ENCODE results near the gene KIF17.

KIF17 gene

DNA sequence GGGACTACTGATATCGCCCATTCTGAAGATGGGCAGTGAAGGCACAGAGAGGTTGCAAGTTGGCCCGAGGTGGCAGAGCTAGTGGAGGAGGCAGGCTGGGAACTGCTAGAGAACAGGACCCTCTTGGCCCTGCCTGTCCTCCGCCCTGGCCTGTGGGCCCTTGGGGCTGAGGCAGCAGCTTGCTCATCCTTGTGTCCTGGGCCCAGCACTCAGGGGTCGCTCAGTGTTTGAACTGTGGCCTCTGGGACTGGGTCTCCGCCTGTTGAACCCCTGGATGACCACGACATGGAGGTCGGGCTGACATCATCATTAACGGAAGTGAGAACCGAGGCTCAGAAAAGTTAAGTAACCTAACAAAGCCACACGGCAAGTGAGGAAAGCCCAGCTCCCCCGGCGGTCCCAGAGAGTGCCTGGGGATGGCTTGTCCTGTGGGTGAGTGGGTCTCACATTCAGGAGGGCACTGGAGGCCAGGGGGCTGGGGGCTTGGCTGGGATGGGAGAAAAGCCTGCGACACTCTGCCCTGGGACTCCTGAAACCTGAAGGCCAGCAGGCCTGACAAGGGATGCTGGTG, 33.7 kb downstream of the KIF17 start:
- H2BK120ac ChIP-seq (ENCODE audit: low read depth, low read length): peak overlapping the region; percentile 16
- H2AK5ac ChIP-seq (ENCODE audit: low read depth, low read length): no peak overlapping the region
- DNase-seq (ENCODE audit: low spot score): no peak
- H3K9ac ChIP-seq (ENCODE audit: low read depth, low read length, poor library complexity): peak overlapping the region; percentile 12
- H3K27me3 ChIP-seq (ENCODE audit: control insufficient read depth in 3 of 3, insufficient read depth in 3 of 3, low read depth in 1 of 3, low read length in 3 of 3): no peaks in the 10 kb centered on the region
- peak overlapping the region; percentile 39 for H2AFZ ChIP-seq (ENCODE audit: low read length)
- H3K18ac ChIP-seq (ENCODE audit: low read length): no peak overlapping the region
- H3K4me1 ChIP-seq (ENCODE audit: control insufficient read depth in 2 of 2, insufficient read depth in 1 of 2, low read depth in 1 of 2, low read length in 2 of 2): no peaks in the 10 kb centered on the region
- no peak overlapping the region for H3K4me3 ChIP-seq (ENCODE audit: low read length in 2 of 2)
- no peak overlapping the region for H2BK12ac ChIP-seq (ENCODE audit: low read length)
- peaks cover 0 to 2% of the 10 kb centered on the region in 2 donors for H3K9me3 ChIP-seq (replicated peaks in 1 of 2; ENCODE audit: control insufficient read depth in 2 of 2, insufficient read depth in 1 of 2, low read depth in 1 of 2, low read length in 2 of 2)
- H4K91ac ChIP-seq (ENCODE audit: low read depth, low read length, poor library complexity): no peak overlapping the region
- H3K4me2 ChIP-seq (ENCODE audit: insufficient read depth, low read length, poor library complexity, severe bottlenecking): no peak overlapping the region
- H3K36me3 ChIP-seq (replicated peaks in 1 of 2; ENCODE audit: control insufficient read depth in 2 of 2, insufficient read depth in 2 of 2, low read length in 2 of 2): peaks cover 0 to 5% of the 10 kb centered on the region in 2 donors
- H3K27ac ChIP-seq (replicated peaks; ENCODE audit: low read length): no peak overlapping the region
- WGBS, 2 donors (ENCODE audit: extremely low coverage in 2 of 2, insufficient read length in 2 of 2, insufficient replicate concordance in 1 of 2): no CpG with 5 or more reads among the region's 13 CpGs
- no peaks in the 10 kb centered on the region for H3K79me1 ChIP-seq (ENCODE audit: low read depth, low read length)
- H3K23ac ChIP-seq (ENCODE audit: low read depth, low read length, poor library complexity): peak overlapping the region; percentile 73
- H4K8ac ChIP-seq (ENCODE audit: low read depth, low read length): no peak overlapping the region
- no peak overlapping the region for H3K4ac ChIP-seq (ENCODE audit: low read length)
- H3K14ac ChIP-seq (ENCODE audit: low read length): no peak overlapping the region
- H2BK5ac ChIP-seq (ENCODE audit: low read length): peak overlapping the region; percentile 82
- H2BK15ac ChIP-seq (ENCODE audit: low read length): no peak overlapping the region

GRCh38 chr1:20683614-20684013, 34.2 kb downstream of the KIF17 start:
- Histone ChIP-seq H3K18ac (ENCODE audit: low read length) (no peak overlapping the region), H3K9ac (ENCODE audit: low read depth, low read length, poor library complexity) (no peak overlapping the region), H3K4me3 (ENCODE audit: low read length in 2 of 2) (no peak overlapping the region)

GRCh38 chr1:20682571-20683236, 35.1 kb downstream of the KIF17 start:
- Histone ChIP-seq H4K91ac (ENCODE audit: low read depth, low read length, poor library complexity) (no peak overlapping the region), H3K4ac (ENCODE audit: low read length) (no peak overlapping the region), H3K4me3 (ENCODE audit: low read length in 2 of 2) (no peak overlapping the region), H2BK120ac (ENCODE audit: low read depth, low read length) (no peak overlapping the region), H3K27me3 (ENCODE audit: control insufficient read depth in 3 of 3, insufficient read depth in 3 of 3, low read depth in 1 of 3, low read length in 3 of 3) (no peaks in the 10 kb centered on the region), H3K23ac (ENCODE audit: low read depth, low read length, poor library complexity) (peak overlapping the region; percentile 97), H3K36me3 (replicated peaks in 1 of 2; ENCODE audit: control insufficient read depth in 2 of 2, insufficient read depth in 2 of 2, low read length in 2 of 2) (peaks cover 0 to 3% of the 10 kb centered on the region in 2 donors), H3K18ac (ENCODE audit: low read length) (no peak overlapping the region), H3K9ac (ENCODE audit: low read depth, low read length, poor library complexity) (no peak overlapping the region), H2BK12ac (ENCODE audit: low read length) (no peak overlapping the region), H3K27ac (replicated peaks; ENCODE audit: low read length) (no peak overlapping the region), H2BK5ac (ENCODE audit: low read length) (no peak overlapping the region), H3K4me2 (ENCODE audit: insufficient read depth, low read length, poor library complexity, severe bottlenecking) (no peak overlapping the region), H2AFZ (ENCODE audit: low read length) (no peak overlapping the region), H3K9me3 (replicated peaks in 1 of 2; ENCODE audit: control insufficient read depth in 2 of 2, insufficient read depth in 1 of 2, low read depth in 1 of 2, low read length in 2 of 2) (peaks cover 0 to 2% of the 10 kb centered on the region in 2 donors), H4K8ac (ENCODE audit: low read depth, low read length) (no peak overlapping the region), H3K79me1 (ENCODE audit: low read depth, low read length) (no peaks in the 10 kb centered on the region), H3K4me1 (ENCODE audit: control insufficient read depth in 2 of 2, insufficient read depth in 1 of 2, low read depth in 1 of 2, low read length in 2 of 2) (no peaks in the 10 kb centered on the region), H2BK15ac (ENCODE audit: low read length) (no peak overlapping the region), H2AK5ac (ENCODE audit: low read depth, low read length) (no peak overlapping the region), H3K14ac (ENCODE audit: low read length) (peak overlapping the region; percentile 47)
- DNase-seq (ENCODE audit: low spot score): no peak
- no CpG with 5 or more reads among the region's 24 CpGs for WGBS, 2 donors (ENCODE audit: extremely low coverage in 2 of 2, insufficient read length in 2 of 2, insufficient replicate concordance in 1 of 2)

More at GRCh38 chr1:20683614-20684013, 34.2 kb downstream of the KIF17 start:
- no CpG with 5 or more reads among the region's 10 CpGs for WGBS, 2 donors (ENCODE audit: extremely low coverage in 2 of 2, insufficient read length in 2 of 2, insufficient replicate concordance in 1 of 2)
- Histone ChIP-seq H3K79me1 (ENCODE audit: low read depth, low read length) (no peaks in the 10 kb centered on the region), H4K8ac (ENCODE audit: low read depth, low read length) (no peak overlapping the region), H2BK15ac (ENCODE audit: low read length) (no peak overlapping the region), H3K27ac (replicated peaks; ENCODE audit: low read length) (no peak overlapping the region), H3K4me2 (ENCODE audit: insufficient read depth, low read length, poor library complexity, severe bottlenecking) (no peak overlapping the region), H3K4ac (ENCODE audit: low read length) (no peak overlapping the region), H2BK120ac (ENCODE audit: low read depth, low read length) (peak overlapping the region; percentile 16), H4K91ac (ENCODE audit: low read depth, low read length, poor library complexity) (no peak overlapping the region), H3K27me3 (ENCODE audit: control insufficient read depth in 3 of 3, insufficient read depth in 3 of 3, low read depth in 1 of 3, low read length in 3 of 3) (no peaks in the 10 kb centered on the region), H3K9me3 (replicated peaks in 1 of 2; ENCODE audit: control insufficient read depth in 2 of 2, insufficient read depth in 1 of 2, low read depth in 1 of 2, low read length in 2 of 2) (peaks cover 0 to 2% of the 10 kb centered on the region in 2 donors), H2BK5ac (ENCODE audit: low read length) (no peak overlapping the region), H3K4me1 (ENCODE audit: control insufficient read depth in 2 of 2, insufficient read depth in 1 of 2, low read depth in 1 of 2, low read length in 2 of 2) (no peaks in the 10 kb centered on the region), H2AK5ac (ENCODE audit: low read depth, low read length) (no peak overlapping the region), H2BK12ac (ENCODE audit: low read length) (no peak overlapping the region), H3K36me3 (replicated peaks in 1 of 2; ENCODE audit: control insufficient read depth in 2 of 2, insufficient read depth in 2 of 2, low read length in 2 of 2) (peaks cover 0 to 3% of the 10 kb centered on the region in 2 donors), H3K23ac (ENCODE audit: low read depth, low read length, poor library complexity) (no peak overlapping the region), H3K14ac (ENCODE audit: low read length) (no peak overlapping the region), H2AFZ (ENCODE audit: low read length) (no peak overlapping the region)
- no peak for DNase-seq (ENCODE audit: low spot score)

- Histone ChIP-seq H3K9ac (ENCODE audit: low read depth, low read length, poor library complexity) (no peak overlapping the region), H3K14ac (ENCODE audit: low read length) (no peak overlapping the region), H3K36me3 (replicated peaks in 1 of 2; ENCODE audit: control insufficient read depth in 2 of 2, insufficient read depth in 2 of 2, low read length in 2 of 2) (peaks cover 0 to 3% of the 10 kb centered on the region in 2 donors), H3K27me3 (ENCODE audit: control insufficient read depth in 3 of 3, insufficient read depth in 3 of 3, low read depth in 1 of 3, low read length in 3 of 3) (no peaks in the 10 kb centered on the region), H3K18ac (ENCODE audit: low read length) (no peak overlapping the region), H2BK15ac (ENCODE audit: low read length) (no peak overlapping the region), H2BK120ac (ENCODE audit: low read depth, low read length) (no peak overlapping the region), H3K27ac (replicated peaks; ENCODE audit: low read length) (no peak overlapping the region), H3K4me2 (ENCODE audit: insufficient read depth, low read length, poor library complexity, severe bottlenecking) (no peak overlapping the region), H2BK5ac (ENCODE audit: low read length) (no peak overlapping the region), H3K4me1 (ENCODE audit: control insufficient read depth in 2 of 2, insufficient read depth in 1 of 2, low read depth in 1 of 2, low read length in 2 of 2) (no peaks in the 10 kb centered on the region), H2AK5ac (ENCODE audit: low read depth, low read length) (no peak overlapping the region), H3K4me3 (ENCODE audit: low read length in 2 of 2) (no peak overlapping the region), H3K23ac (ENCODE audit: low read depth, low read length, poor library complexity) (peak overlapping the region; percentile 0), H2AFZ (ENCODE audit: low read length) (no peak overlapping the region), H3K9me3 (replicated peaks in 1 of 2; ENCODE audit: control insufficient read depth in 2 of 2, insufficient read depth in 1 of 2, low read depth in 1 of 2, low read length in 2 of 2) (no peaks in the 10 kb centered on the region), H3K4ac (ENCODE audit: low read length) (no peak overlapping the region), H4K8ac (ENCODE audit: low read depth, low read length) (no peak overlapping the region), H4K91ac (ENCODE audit: low read depth, low read length, poor library complexity) (peak overlapping the region; percentile 86), H3K79me1 (ENCODE audit: low read depth, low read length) (no peaks in the 10 kb centered on the region), H2BK12ac (ENCODE audit: low read length) (no peak overlapping the region)
- WGBS, 2 donors (ENCODE audit: extremely low coverage in 2 of 2, insufficient read length in 2 of 2, insufficient replicate concordance in 1 of 2): 100% methylated on average over 2 of the region's 9 CpGs; no CpG with 5 or more reads in 1 of the 2 donors
- no peak for DNase-seq (ENCODE audit: low spot score)
These were observed 35.8 kb downstream of the KIF17 start for GRCh38 chr1:20681999-20682398.
